Central memory CD4-positive, alpha-beta T cell (primary cell): ENCODE results near the gene KIF26B.

Experiments used
- DNase-seq: peaks from one replicate; pipeline ENCODE4 v3.0.0; 2022

KIF26B gene

GRCh38 chr1:245245021-245245667 lies 90.4 kb downstream of the KIF26B start:
- no peak for DNase-seq

- no peak for DNase-seq
Observed at GRCh38 chr1:245246433-245246832, 91.6 kb downstream of the KIF26B start.

GRCh38 chr1:245247356-245247755 lies 92.6 kb downstream of the KIF26B start:
- DNase-seq: no peak

- no peak for DNase-seq
Observed at GRCh38 chr1:245247801-245248200, 93.0 kb downstream of the KIF26B start.

GRCh38 chr1:245248231-245248731 lies 93.5 kb downstream of the KIF26B start:
- no peak for DNase-seq

- no peak for DNase-seq
Observed at GRCh38 chr1:245255783-245256182, 101.0 kb downstream of the KIF26B start.

- no peak for DNase-seq
Observed at GRCh38 chr1:245256528-245256927, 101.7 kb downstream of the KIF26B start.

- DNase-seq: no peak
Observed at GRCh38 chr1:245258271-245258920, 103.6 kb downstream of the KIF26B start.

- no peak for DNase-seq
Observed at GRCh38 chr1:245260110-245260882, 105.5 kb downstream of the KIF26B start.

GRCh38 chr1:245260883-245261282 lies 106.1 kb downstream of the KIF26B start:
- DNase-seq: no peak

- DNase-seq: no peak
Observed at GRCh38 chr1:245261786-245262185, 107.0 kb downstream of the KIF26B start.

GRCh38 chr1:245263529-245264095 lies 108.8 kb downstream of the KIF26B start:
- DNase-seq: no peak

- no peak for DNase-seq
Observed at GRCh38 chr1:245264226-245264625, 109.4 kb downstream of the KIF26B start.

GRCh38 chr1:245266105-245266504 lies 111.3 kb downstream of the KIF26B start:
- DNase-seq: no peak

- no peak for DNase-seq
Observed at GRCh38 chr1:245270063-245270462, 115.3 kb downstream of the KIF26B start.

- DNase-seq: no peak
Observed at GRCh38 chr1:245270972-245271371, 116.2 kb downstream of the KIF26B start.

GRCh38 chr1:245272676-245273075 lies 117.9 kb downstream of the KIF26B start:
- no peak for DNase-seq

- DNase-seq: no peak
Observed at GRCh38 chr1:245276445-245276844, 121.7 kb downstream of the KIF26B start.

- DNase-seq: no peak
Observed at GRCh38 chr1:245277276-245277675, 122.5 kb downstream of the KIF26B start.

GRCh38 chr1:245278846-245279245 lies 124.1 kb downstream of the KIF26B start:
- DNase-seq: no peak

GRCh38 chr1:245279346-245279745 lies 124.6 kb downstream of the KIF26B start:
- no peak for DNase-seq

- no peak for DNase-seq
Observed at GRCh38 chr1:245283001-245283400, 128.2 kb downstream of the KIF26B start.

- DNase-seq: no peak
Observed at GRCh38 chr1:245285168-245285567, 130.4 kb downstream of the KIF26B start.
